ENCODE results near the gene GRM7.

DNA sequence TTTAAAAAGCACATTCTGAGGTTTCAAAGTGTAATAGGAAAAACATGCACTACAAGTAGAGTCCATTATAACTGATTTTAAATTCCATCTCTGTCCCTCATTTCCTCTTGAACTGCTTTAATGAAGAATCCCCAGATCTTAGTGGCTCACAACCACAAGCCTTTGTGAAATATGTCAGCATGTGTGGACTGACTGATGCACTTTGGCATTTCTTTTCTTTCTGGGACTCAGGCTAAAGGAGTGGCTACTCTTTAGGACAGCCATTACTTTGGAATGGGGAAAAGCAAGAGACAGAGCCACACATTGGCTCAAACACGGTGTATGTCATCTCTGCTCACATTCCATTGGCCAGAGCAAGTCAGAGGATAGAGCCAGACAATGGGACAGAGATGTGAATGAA is 139.6 kb downstream of the GRM7 start:
- no peak for TF ChIP-seq POLR2AphosphoS5 (IDR thresholded peaks at IDR 0.05)
- TF ChIP-seq, protein P1, sequence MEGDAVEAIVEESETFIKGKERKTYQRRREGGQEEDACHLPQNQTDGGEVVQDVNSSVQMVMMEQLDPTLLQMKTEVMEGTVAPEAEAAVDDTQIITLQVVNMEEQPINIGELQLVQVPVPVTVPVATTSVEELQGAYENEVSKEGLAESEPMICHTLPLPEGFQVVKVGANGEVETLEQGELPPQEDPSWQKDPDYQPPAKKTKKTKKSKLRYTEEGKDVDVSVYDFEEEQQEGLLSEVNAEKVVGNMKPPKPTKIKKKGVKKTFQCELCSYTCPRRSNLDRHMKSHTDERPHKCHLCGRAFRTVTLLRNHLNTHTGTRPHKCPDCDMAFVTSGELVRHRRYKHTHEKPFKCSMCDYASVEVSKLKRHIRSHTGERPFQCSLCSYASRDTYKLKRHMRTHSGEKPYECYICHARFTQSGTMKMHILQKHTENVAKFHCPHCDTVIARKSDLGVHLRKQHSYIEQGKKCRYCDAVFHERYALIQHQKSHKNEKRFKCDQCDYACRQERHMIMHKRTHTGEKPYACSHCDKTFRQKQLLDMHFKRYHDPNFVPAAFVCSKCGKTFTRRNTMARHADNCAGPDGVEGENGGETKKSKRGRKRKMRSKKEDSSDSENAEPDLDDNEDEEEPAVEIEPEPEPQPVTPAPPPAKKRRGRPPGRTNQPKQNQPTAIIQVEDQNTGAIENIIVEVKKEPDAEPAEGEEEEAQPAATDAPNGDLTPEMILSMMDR (IDR thresholded peaks at IDR 0.05 in 8 of 11, conservative IDR thresholded peaks at IDR 0.05 in 3 of 11) = no peak
